ENCODE results near the gene TBC1D12.
"Not testable (repeated sequence)": the region's sequence is repeated elsewhere in the genome, so short reads cannot be mapped to it uniquely, and the experiment has no call there.

The TBC1D12 gene

DNA sequence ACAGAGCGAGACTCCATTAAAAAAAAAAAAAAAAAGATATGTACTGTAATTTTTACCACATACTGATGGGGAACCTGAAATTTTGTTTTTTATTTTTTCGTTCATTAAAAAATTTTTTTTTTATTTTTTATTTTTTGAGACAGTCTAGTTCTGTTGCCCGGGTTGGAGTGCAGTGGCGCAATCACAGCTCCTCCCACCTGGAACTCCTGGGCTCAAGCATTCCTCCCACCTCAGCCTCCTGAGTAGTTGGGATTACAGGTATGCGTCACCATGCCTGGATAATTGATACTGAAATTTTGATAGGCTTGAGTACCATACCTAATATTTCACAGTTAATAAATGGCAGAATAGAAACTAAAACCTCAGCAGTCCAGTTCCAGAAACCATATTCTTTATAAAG lies 122.4 kb downstream of the TBC1D12 start:
- Histone ChIP-seq H3K4me3 (ENCODE audit: low read length) (no peak overlapping the region), H3K27me3 (ENCODE audit: control insufficient read depth, insufficient read depth, low read length) (no peaks in the 10 kb centered on the region), H3K4me1 (ENCODE audit: control insufficient read depth, insufficient read depth, low read length) (no peaks in the 10 kb centered on the region), H3K36me3 (ENCODE audit: control insufficient read depth, insufficient read depth, low read length) (no peaks in the 10 kb centered on the region), H3K9me3 (ENCODE audit: control insufficient read depth, low read length) (no peaks in the 10 kb centered on the region), H3K9ac (ENCODE audit: low read length) (no peak overlapping the region)

GRCh38 chr10:94531550-94531949 lies 129.2 kb downstream of the TBC1D12 start:
- not testable (repeated sequence) for H3K27me3 ChIP-seq (ENCODE audit: control insufficient read depth, insufficient read depth, low read length); H3K4me3 ChIP-seq (ENCODE audit: low read length); H3K4me1 ChIP-seq (ENCODE audit: control insufficient read depth, insufficient read depth, low read length); H3K36me3 ChIP-seq (ENCODE audit: control insufficient read depth, insufficient read depth, low read length); H3K9me3 ChIP-seq (ENCODE audit: control insufficient read depth, low read length); H3K9ac ChIP-seq (ENCODE audit: low read length)

- H3K36me3 ChIP-seq (ENCODE audit: control insufficient read depth, insufficient read depth, low read length) = no peaks in the 10 kb centered on the region
- H3K4me1 ChIP-seq (ENCODE audit: control insufficient read depth, insufficient read depth, low read length) = no peaks in the 10 kb centered on the region
- H3K4me3 ChIP-seq (ENCODE audit: low read length) = no peak overlapping the region
- H3K27me3 ChIP-seq (ENCODE audit: control insufficient read depth, insufficient read depth, low read length) = no peaks in the 10 kb centered on the region
- no peak overlapping the region for H3K9ac ChIP-seq (ENCODE audit: low read length)
- H3K9me3 ChIP-seq (ENCODE audit: control insufficient read depth, low read length) = no peaks in the 10 kb centered on the region
Measured at GRCh38 chr10:94533027-94533426, 130.7 kb downstream of the TBC1D12 start.

DNA sequence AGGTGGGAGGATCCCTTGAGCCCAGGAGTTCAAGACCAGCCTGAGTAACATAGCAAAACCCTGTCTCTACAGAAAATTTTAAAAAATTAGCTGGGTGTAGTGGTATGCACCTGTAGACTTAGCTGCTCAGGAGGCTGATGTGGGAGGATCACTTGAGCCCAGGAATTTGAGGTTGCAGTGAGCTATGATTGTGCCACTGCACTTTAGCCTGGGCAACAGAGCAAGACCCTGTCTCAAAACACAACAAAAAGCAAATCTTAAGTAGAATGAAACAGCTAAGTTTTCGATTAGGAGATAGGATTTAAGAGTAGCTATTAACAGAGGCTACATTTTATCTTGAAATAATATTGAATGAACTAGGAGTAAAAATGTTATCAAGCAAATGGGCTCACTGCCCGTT lies 139.9 kb downstream of the TBC1D12 start:
- not testable (repeated sequence) for H3K27me3 ChIP-seq (ENCODE audit: control insufficient read depth, insufficient read depth, low read length); H3K4me1 ChIP-seq (ENCODE audit: control insufficient read depth, insufficient read depth, low read length); H3K36me3 ChIP-seq (ENCODE audit: control insufficient read depth, insufficient read depth, low read length); H3K9me3 ChIP-seq (ENCODE audit: control insufficient read depth, low read length); H3K4me3 ChIP-seq (ENCODE audit: low read length); H3K9ac ChIP-seq (ENCODE audit: low read length)

DNA sequence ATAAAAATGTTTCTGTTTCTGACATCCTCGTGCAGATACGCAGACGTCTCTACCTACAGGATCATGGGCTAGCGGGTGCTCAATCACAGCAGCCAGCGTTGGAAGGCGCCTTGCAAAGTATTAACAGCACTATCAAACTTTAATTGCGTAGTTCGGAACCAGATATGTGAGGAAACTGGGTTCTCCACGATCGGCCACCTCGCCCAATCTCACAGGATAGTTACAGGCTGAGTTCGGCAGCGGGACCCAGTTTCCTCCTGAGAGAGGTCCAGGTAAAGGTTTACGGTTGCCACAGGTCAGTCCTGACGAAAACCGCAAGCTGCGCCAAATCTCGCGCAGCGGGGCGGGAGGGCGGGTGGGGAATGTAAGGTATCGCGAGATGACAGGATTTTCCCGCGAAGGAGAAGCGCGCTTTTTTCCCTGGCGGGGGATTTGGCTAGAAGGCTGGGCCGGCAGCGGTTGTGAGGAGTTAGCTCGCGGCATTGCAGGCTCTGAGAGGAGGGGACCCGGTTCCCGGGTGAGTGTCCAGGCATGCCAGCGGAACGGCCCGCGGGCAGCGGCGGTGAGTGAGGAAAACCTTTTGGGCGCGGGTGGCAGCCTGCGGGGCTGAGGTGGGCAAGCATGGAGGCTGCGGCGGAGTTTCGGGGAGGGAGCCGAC lies 143.2 kb downstream of the TBC1D12 start, which contains the start of gene HELLS:
TSS of gene HELLS (plus strand) at position 398 of the 658 bp plus-strand sequence. CDS start at position 532, 134 bp downstream.
- Histone ChIP-seq H3K9ac (ENCODE audit: low read length) (peak within 1 kb of the TSS; percentile 82), H3K4me3 (ENCODE audit: low read length) (peak within 1 kb of the TSS; percentile 96), H3K9me3 (ENCODE audit: control insufficient read depth, low read length) (no peaks in the 10 kb centered on the region), H3K36me3 (ENCODE audit: control insufficient read depth, insufficient read depth, low read length) (no peaks in the 10 kb centered on the region), H3K27me3 (ENCODE audit: control insufficient read depth, insufficient read depth, low read length) (no peaks in the 10 kb centered on the region), H3K4me1 (ENCODE audit: control insufficient read depth, insufficient read depth, low read length) (peaks cover 9% of the 10 kb centered on the region)

- peak overlapping the region; percentile 82 for H3K9ac ChIP-seq (ENCODE audit: low read length)
- H3K4me3 ChIP-seq (ENCODE audit: low read length) = peak overlapping the region; percentile 53
- no peaks in the 10 kb centered on the region for H3K27me3 ChIP-seq (ENCODE audit: control insufficient read depth, insufficient read depth, low read length)
- peaks cover 9% of the 10 kb centered on the region for H3K4me1 ChIP-seq (ENCODE audit: control insufficient read depth, insufficient read depth, low read length)
- H3K36me3 ChIP-seq (ENCODE audit: control insufficient read depth, insufficient read depth, low read length) = no peaks in the 10 kb centered on the region
- no peaks in the 10 kb centered on the region for H3K9me3 ChIP-seq (ENCODE audit: control insufficient read depth, low read length)
Measured at GRCh38 chr10:94546049-94546900, 143.9 kb downstream of the TBC1D12 start.

DNA sequence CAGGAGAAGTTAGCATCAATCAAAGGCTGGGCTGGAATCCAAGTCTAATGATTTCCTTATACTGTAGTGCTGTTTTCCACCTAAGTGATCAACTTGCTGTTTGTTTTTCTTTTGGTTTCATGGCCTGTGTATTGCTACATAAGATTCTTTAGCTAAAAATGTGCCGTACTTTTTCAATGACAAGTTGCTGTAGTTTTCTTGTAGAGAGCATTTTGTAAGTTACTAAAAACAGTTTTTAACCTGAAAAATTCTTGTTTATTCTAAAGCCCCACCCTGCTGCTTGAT lies 144.5 kb downstream of the TBC1D12 start:
- peak overlapping the region; percentile 82 for H3K9ac ChIP-seq (ENCODE audit: low read length)

GRCh38 chr10:94549221-94549620 lies 146.9 kb downstream of the TBC1D12 start:
- Histone ChIP-seq H3K9ac (ENCODE audit: low read length) (no peak overlapping the region), H3K9me3 (ENCODE audit: control insufficient read depth, low read length) (no peaks in the 10 kb centered on the region), H3K4me3 (ENCODE audit: low read length) (no peak overlapping the region), H3K36me3 (ENCODE audit: control insufficient read depth, insufficient read depth, low read length) (no peaks in the 10 kb centered on the region), H3K4me1 (ENCODE audit: control insufficient read depth, insufficient read depth, low read length) (peaks cover 5% of the 10 kb centered on the region), H3K27me3 (ENCODE audit: control insufficient read depth, insufficient read depth, low read length) (no peaks in the 10 kb centered on the region)

More for the DNA sequence above, 144.5 kb downstream of the TBC1D12 start:
- H3K4me3 ChIP-seq (ENCODE audit: low read length) = peak overlapping the region; percentile 53
- H3K36me3 ChIP-seq (ENCODE audit: control insufficient read depth, insufficient read depth, low read length) = no peaks in the 10 kb centered on the region
- H3K27me3 ChIP-seq (ENCODE audit: control insufficient read depth, insufficient read depth, low read length) = no peaks in the 10 kb centered on the region
- H3K9me3 ChIP-seq (ENCODE audit: control insufficient read depth, low read length) = no peaks in the 10 kb centered on the region
- H3K4me1 ChIP-seq (ENCODE audit: control insufficient read depth, insufficient read depth, low read length) = peaks cover 9% of the 10 kb centered on the region

- H3K36me3 ChIP-seq (ENCODE audit: control insufficient read depth, insufficient read depth, low read length); H3K4me3 ChIP-seq (ENCODE audit: low read length); H3K9me3 ChIP-seq (ENCODE audit: control insufficient read depth, low read length); H3K27me3 ChIP-seq (ENCODE audit: control insufficient read depth, insufficient read depth, low read length); H3K9ac ChIP-seq (ENCODE audit: low read length); H3K4me1 ChIP-seq (ENCODE audit: control insufficient read depth, insufficient read depth, low read length): not testable (repeated sequence)
Measured at GRCh38 chr10:94567714-94568307, 165.5 kb downstream of the TBC1D12 start.

DNA sequence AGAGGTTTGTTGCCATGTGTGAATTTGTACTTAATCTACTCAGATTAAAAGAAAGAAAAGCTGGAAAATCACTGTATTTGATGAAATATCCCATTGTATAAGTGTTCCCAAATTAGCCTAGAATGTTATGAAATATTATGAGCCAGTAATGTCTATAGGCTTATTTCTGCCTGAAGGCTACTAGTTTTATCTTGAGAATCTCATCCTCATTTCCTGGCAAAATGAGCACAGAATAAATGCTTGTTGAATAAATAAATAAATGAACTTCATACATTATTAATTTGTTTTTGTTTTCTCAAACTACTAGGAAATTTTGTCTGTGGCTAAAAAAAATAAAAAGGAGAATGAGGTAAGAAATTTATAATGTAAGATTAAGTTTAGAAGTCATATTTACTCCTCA lies 168.7 kb downstream of the TBC1D12 start:
- no peak overlapping the region for H3K9ac ChIP-seq (ENCODE audit: low read length)
- H3K27me3 ChIP-seq (ENCODE audit: control insufficient read depth, insufficient read depth, low read length) = no peaks in the 10 kb centered on the region
- no peaks in the 10 kb centered on the region for H3K36me3 ChIP-seq (ENCODE audit: control insufficient read depth, insufficient read depth, low read length)
- no peak overlapping the region for H3K4me3 ChIP-seq (ENCODE audit: low read length)
- no peaks in the 10 kb centered on the region for H3K9me3 ChIP-seq (ENCODE audit: control insufficient read depth, low read length)
- no peaks in the 10 kb centered on the region for H3K4me1 ChIP-seq (ENCODE audit: control insufficient read depth, insufficient read depth, low read length)

GRCh38 chr10:94571528-94571927 lies 169.2 kb downstream of the TBC1D12 start:
- Histone ChIP-seq H3K4me3 (ENCODE audit: low read length) (no peak overlapping the region), H3K27me3 (ENCODE audit: control insufficient read depth, insufficient read depth, low read length) (no peaks in the 10 kb centered on the region)

DNA sequence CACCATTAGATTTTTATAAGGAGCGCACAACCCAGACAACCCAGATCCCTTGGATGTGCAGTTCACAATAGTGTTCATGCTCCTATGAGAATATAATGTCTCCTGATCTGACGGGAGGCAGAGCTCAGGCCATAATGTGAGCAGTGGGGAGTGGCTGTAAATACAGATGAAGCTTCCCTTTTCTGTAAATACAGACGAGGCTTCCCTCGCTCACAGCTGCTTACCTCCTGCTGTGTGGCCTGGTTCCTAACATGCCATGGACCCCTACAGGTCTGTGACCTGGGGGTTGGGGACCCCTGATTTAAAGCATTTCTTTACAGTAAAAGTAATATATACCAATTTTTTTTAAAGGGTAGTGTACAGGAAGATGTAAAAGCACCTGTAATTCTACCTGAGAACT lies 176.4 kb downstream of the TBC1D12 start:
- Histone ChIP-seq H3K27me3 (ENCODE audit: control insufficient read depth, insufficient read depth, low read length) (no peaks in the 10 kb centered on the region), H3K9ac (ENCODE audit: low read length) (no peak overlapping the region), H3K4me3 (ENCODE audit: low read length) (no peak overlapping the region), H3K9me3 (ENCODE audit: control insufficient read depth, low read length) (no peaks in the 10 kb centered on the region), H3K36me3 (ENCODE audit: control insufficient read depth, insufficient read depth, low read length) (no peaks in the 10 kb centered on the region), H3K4me1 (ENCODE audit: control insufficient read depth, insufficient read depth, low read length) (no peaks in the 10 kb centered on the region)

More at GRCh38 chr10:94571528-94571927, 169.2 kb downstream of the TBC1D12 start:
- H3K4me1 ChIP-seq (ENCODE audit: control insufficient read depth, insufficient read depth, low read length) = no peaks in the 10 kb centered on the region
- no peak overlapping the region for H3K9ac ChIP-seq (ENCODE audit: low read length)
- H3K9me3 ChIP-seq (ENCODE audit: control insufficient read depth, low read length) = no peaks in the 10 kb centered on the region
- no peaks in the 10 kb centered on the region for H3K36me3 ChIP-seq (ENCODE audit: control insufficient read depth, insufficient read depth, low read length)

Data from mucosa of stomach (tissue), 1 donor.